K562 (cell line): ENCODE measurements around the gene TMEM239. TPM values are rescaled to one million over a fixed set of nuclear protein-coding genes. Genes with fewer than 3 reads are reported as not detected.
A peak's percentile ranks its signal among the peaks of the same experiment; 100 is the strongest.

Experiments
- ATAC-seq: fragments of 200-7000 bp; cut with Tn5 transposase; 3 replicates; pipeline ENCODE4 v1.9.1; 2020; ENCODE audit warnings: moderate library complexity
- BruUV-seq: library from RNA; stranded (reverse); fragments of 400-500 nt; replicated peaks from 2 replicates; lab custom pipeline; 2021; lab: Mats Ljungman, UMichigan
- CTCF ChIA-PET: fragments of 300-600 bp; formaldehyde crosslinking; extraction: SDS; loops from one replicate; lab custom pipeline; 2021; ENCODE audit warnings: low intra/inter-chr PET ratio; lab: Yijun Ruan, JAX
- POLR2A ChIA-PET: fragments of 300-600, 350-650 bp; sonication (Branson Sonifier 250); formaldehyde crosslinking; extraction: SDS; loops from one replicate; lab custom pipeline; 2021; ENCODE audit warnings: antibody characterized with exemption, inconsistent platforms; lab: Yijun Ruan, JAX
- DNase-seq, 4 experiments: peaks; one replicate each; pipeline versions ENCODE4 v3.0.0 to v3.0.0-alpha.2; 2011 to 2018; ENCODE audit warnings: low spot score in 3 of 4, mixed read lengths in 3 of 4; ENCODE audit errors: extremely low read depth in 1 of 4
- FAIRE-seq: peaks from 2 replicates; lab custom pipeline; 2011; peaks lifted over from hg19 to GRCh38; lab: Jason Lieb, UNC
- H2AFZ ChIP-seq: 2 replicates; pipeline ENCODE4 v1.6.0; 2011; ENCODE audit warnings: low read depth, low read length, control low read depth, inconsistent platforms
- H3K27ac ChIP-seq: fragments of 200-600 bp; 3 replicates; pipeline ENCODE4 v1.8.0; 2011; ENCODE audit warnings: low read depth, mild to moderate bottlenecking, control low read depth, inconsistent platforms, low read length, moderate library complexity, mixed read lengths; ENCODE audit errors: extremely low read depth
- H3K27me3 ChIP-seq, 2 experiments: fragments of 300-600 bp in 1 of 2; 2 replicates in 1 of 2; 3 replicates in 1 of 2; pipeline versions ENCODE4 v1.6.0 to v1.8.0; 2011; ENCODE audit warnings: inconsistent platforms in 2 of 2, low read length in 2 of 2, mild to moderate bottlenecking in 1 of 2, mixed read lengths in 1 of 2, moderate library complexity in 1 of 2; ENCODE audit not compliant: control insufficient read depth in 2 of 2, insufficient read depth in 2 of 2
- H3K36me3 ChIP-seq: fragments of 300-600 bp; 3 replicates; pipeline ENCODE4 v1.8.0; 2011; ENCODE audit warnings: mild to moderate bottlenecking, low read length, inconsistent platforms; ENCODE audit not compliant: control insufficient read depth, insufficient read depth
- H3K4me1 ChIP-seq, 2 experiments: fragments of 200-600 bp in 1 of 2; replicated peaks in 1 of 2; 2 replicates in 1 of 2; 3 replicates in 1 of 2; pipeline versions ENCODE4 v1.5.1 to v1.8.0; 2011; ENCODE audit warnings: inconsistent platforms in 2 of 2, low read length in 2 of 2, mild to moderate bottlenecking in 1 of 2, mixed read lengths in 1 of 2, moderate library complexity in 1 of 2; ENCODE audit not compliant: control insufficient read depth in 2 of 2, insufficient read depth in 2 of 2
- H3K4me2 ChIP-seq: 2 replicates; pipeline ENCODE4 v1.6.1; 2011; ENCODE audit warnings: low read length, control low read depth, inconsistent platforms, mixed read lengths; ENCODE audit not compliant: insufficient read depth
- H3K4me3 ChIP-seq: fragments of 200-600 bp; sonication (generic), shearing (Covaris generic); 2 replicates; pipeline ENCODE4 v1.5.1; 2016; ENCODE audit warnings: control low read depth, inconsistent platforms
- H3K79me2 ChIP-seq: fragments of 200-600 bp; 3 replicates; pipeline ENCODE4 v1.8.0; 2011; ENCODE audit warnings: low read length, inconsistent platforms; ENCODE audit not compliant: control insufficient read depth, insufficient read depth
- H3K9ac ChIP-seq, 2 experiments: 2 replicates each; pipeline versions ENCODE4 v1.6.0 to v1.6.1; 2011; ENCODE audit warnings: low read depth in 2 of 2, low read length in 2 of 2, control low read depth in 1 of 2, inconsistent platforms in 1 of 2, mild to moderate bottlenecking in 1 of 2, mixed read lengths in 1 of 2; ENCODE audit not compliant: insufficient read depth in 1 of 2
- H3K9me1 ChIP-seq: one replicate; pipeline ENCODE4 v1.6.0; 2011; ENCODE audit warnings: inconsistent platforms, mild to moderate bottlenecking, low read length, moderate library complexity; ENCODE audit not compliant: control insufficient read depth, insufficient read depth
- H3K9me3 ChIP-seq: replicated peaks from 2 replicates; pipeline ENCODE4 v1.5.1; 2011; ENCODE audit warnings: low read depth, low read length, inconsistent platforms; ENCODE audit not compliant: control insufficient read depth, insufficient read depth
- H4K20me1 ChIP-seq: replicated peaks from 2 replicates; pipeline ENCODE4 v1.6.1; 2011; ENCODE audit warnings: low read length, inconsistent platforms, mixed read lengths; ENCODE audit not compliant: control insufficient read depth, insufficient read depth
- BRCA1 ChIP-seq, 2 experiments: fragments of 450-650 bp in 1 of 2; sonication (generic) in 1 of 2; formaldehyde crosslinking in 1 of 2; IDR thresholded peaks; 2 replicates each; pipeline versions ENCODE4 v1.5.0 to v1.6.1; 2017 to 2020; ENCODE audit warnings: mild to moderate bottlenecking in 1 of 2, missing genetic modification reagents in 1 of 2
- GABPA ChIP-seq: fragments of 200-800 bp; sonication (Bioruptor generic); conservative IDR thresholded peaks from 2 replicates; pipeline ENCODE4 v1.6.1; 2016; ENCODE audit warnings: low read depth, missing genetic modification characterization, missing compliant biosample characterization
- HINFP ChIP-seq: fragments of 450-650 bp; conservative IDR thresholded peaks from 2 replicates; pipeline ENCODE4 v1.6.1; 2016; ENCODE audit warnings: missing genetic modification characterization, low read depth, mild to moderate bottlenecking, control low read depth, missing compliant biosample characterization
- KDM2B ChIP-seq: fragments of 250-450 bp; sonication (Bioruptor Pico); IDR thresholded peaks from 2 replicates; pipeline ENCODE4 v1.8.0; 2021; ENCODE audit warnings: mild to moderate bottlenecking, moderate library complexity
- L3MBTL2 ChIP-seq: fragments of 450-650 bp; IDR thresholded peaks from 2 replicates; pipeline ENCODE4 v1.6.1; 2016; ENCODE audit warnings: mild to moderate bottlenecking, moderate library complexity
- NCOA6 ChIP-seq: fragments of 450-650 bp; IDR thresholded peaks from 2 replicates; pipeline ENCODE4 v1.6.1; 2017; ENCODE audit warnings: mild to moderate bottlenecking
- PKNOX1 ChIP-seq: fragments of 450-650 bp; IDR thresholded peaks from 2 replicates; pipeline ENCODE4 v1.6.1; 2016
- ZBTB49 ChIP-seq: sonication (generic); formaldehyde crosslinking; IDR thresholded peaks from 2 replicates; pipeline ENCODE4 v1.8.0; 2022; ENCODE audit warnings: missing genetic modification reagents, mild to moderate bottlenecking, borderline replicate concordance
- ZFP36 ChIP-seq: fragments of 150-350 bp; IDR thresholded peaks from 2 replicates; pipeline ENCODE4 v1.6.1; 2018; ENCODE audit warnings: low read length, low read depth; ENCODE audit not compliant: partially characterized antibody
- ZNF134 ChIP-seq: fragments of 250-450 bp; sonication (Bioruptor Pico); conservative IDR thresholded peaks from 2 replicates; pipeline ENCODE4 v1.4.0; 2020
- WGBS: fragments of 100-300 bp; shearing (Covaris generic); methylation state at CpG from one replicate; pipeline ENCODE4 v1.1.6; 2016; ENCODE audit warnings: low coverage, mixed read lengths; ENCODE audit not compliant: insufficient coverage; ENCODE audit errors: missing lambda C conversion rate; 5-methylcytosine and 5-hydroxymethylcytosine counted together
- in situ Hi-C: fragments of 300-500 bp; cut with MboI; formaldehyde crosslinking; loops from 4 replicates; pipeline ENCODE4 v1.15.0; 2018; ENCODE audit warnings: inconsistent platforms, mixed read lengths
- intact Hi-C: fragments of 100-400 bp; cut with micrococcal nuclease; formaldehyde crosslinking; loops from 2 replicates; pipeline ENCODE4 v1.14.2; 2022
- polyA plus RNA-seq, 8 experiments: library from polyadenylated mRNA; depleted of rRNA in 4 of 8; stranded (reverse) in 5 of 8; unstranded in 3 of 8; fragments of >200 nt; fragmentation: Nextera tagmentation in 2 of 8; fragmentation: Illumina TruSeq in 1 of 8; extraction: Ambion mirVana in 2 of 8; extraction: Trizol in 1 of 8; gene quantifications; 2 replicates each; pipeline versions ENCODE4 v1.2.1 to v1.2.3, GENCODE V29; 2011 to 2014; ENCODE audit warnings: inconsistent platforms in 1 of 8, missing spikeins in 1 of 8
- total RNA-seq, 7 experiments: library from RNA; depleted of rRNA in 6 of 7; stranded (reverse); fragments of >200 nt in 6 of 7; fragmentation: Illumina TruSeq in 2 of 7; extraction: Trizol in 2 of 7; gene quantifications; 2 replicates each; pipeline versions ENCODE4 v1.2.1 to v1.2.3, GENCODE V29; 2011 to 2021; ENCODE audit warnings: low replicate concordance in 1 of 7

Gene TMEM239
- total and polyA plus RNA-seq, 9 of the 15 experiments (the other 6 are each of a cell fraction or from before 2014, with no cell fraction given), result not detected

- 0 out of 2 replicates have a peak, but pooled peaks have one; percentile 22 for TF ChIP-seq PKNOX1
- TF ChIP-seq BRCA1 (IDR thresholded peaks at IDR 0.05), result no peak
- no peak for TF ChIP-seq BRCA1 (CRISPR knock-in tag; IDR thresholded peaks at IDR 0.05)
- no peak for TF ChIP-seq HINFP (tag)
- peak; percentile 49 for TF ChIP-seq GABPA (tag)
- TF ChIP-seq NCOA6, result no peak
- TF ChIP-seq ZNF134 (CRISPR knock-in tag), result no peak
- no peak for TF ChIP-seq KDM2B (CRISPR knock-in tag)
- 0 out of 2 replicates have a peak, but pooled peaks have one; percentile 13 for TF ChIP-seq L3MBTL2
- TF ChIP-seq ZBTB49 (CRISPR knock-in tag), result no peak
- no peak for TF ChIP-seq ZFP36
- TF ChIP-seq, all 486 proteins: peak for 3
- H3K9me3 ChIP-seq, result no peaks in the 10 kb centered on the region
- FAIRE-seq (no peak), DNase-seq (no peak), ATAC-seq (0 out of 3 replicates have a peak, but pooled peaks have one; percentile 32)
- 11% methylated on average over 10 of the region's 12 CpGs for WGBS
- H3K4me1 ChIP-seq, result no peaks in the 10 kb centered on the region; a peak in 1 of 5 replicates
- no peak overlapping the region for H3K9ac ChIP-seq
- no peaks in the 10 kb centered on the region for H4K20me1 ChIP-seq
- no peak overlapping the region for H3K27ac ChIP-seq
- H3K4me3 ChIP-seq, result no peak overlapping the region
- no peaks in the 10 kb centered on the region for H3K36me3 ChIP-seq
- no peaks in the 10 kb centered on the region for H3K79me2 ChIP-seq
- H3K27me3 ChIP-seq, result peaks cover 9 to 32% of the 10 kb centered on the region in 2 experiments; a peak in 4 of 5 replicates
- BruUV-seq, result no TSS peak
- intact Hi-C loops (no loop called here), in situ Hi-C loops (no loop called here)
- no peak overlapping the region for H3K4me2 ChIP-seq
- no peaks in the 10 kb centered on the region for H3K9me1 ChIP-seq
- POLR2A ChIA-PET, result interaction anchor here (0.6 to 0.7 kb wide), 2 partner anchors 9 to 20 kb away, joined by 3 read pairs; no protein-coding TSS in a partner anchor
- H2AFZ ChIP-seq, result no peak overlapping the region
- CTCF ChIA-PET, result no interaction called here
Measured at GRCh38 chr20:2771631-2772080, 44.5 kb upstream of the TMEM239 start.
